ENCODE results near the gene UGT2A2. TPM values are rescaled to one million over a fixed set of nuclear protein-coding genes. Genes with fewer than 3 reads are reported as not detected.
"Not testable (repeated sequence)": the region's sequence is repeated elsewhere in the genome, so short reads cannot be mapped to it uniquely, and the experiment has no call there.

UGT2A2 gene
- total and polyA plus RNA-seq, 10 of the 15 experiments (the other 5 are each of a cell fraction or from before 2014, with no cell fraction given): 0.18 TPM; not detected in 9

DNA sequence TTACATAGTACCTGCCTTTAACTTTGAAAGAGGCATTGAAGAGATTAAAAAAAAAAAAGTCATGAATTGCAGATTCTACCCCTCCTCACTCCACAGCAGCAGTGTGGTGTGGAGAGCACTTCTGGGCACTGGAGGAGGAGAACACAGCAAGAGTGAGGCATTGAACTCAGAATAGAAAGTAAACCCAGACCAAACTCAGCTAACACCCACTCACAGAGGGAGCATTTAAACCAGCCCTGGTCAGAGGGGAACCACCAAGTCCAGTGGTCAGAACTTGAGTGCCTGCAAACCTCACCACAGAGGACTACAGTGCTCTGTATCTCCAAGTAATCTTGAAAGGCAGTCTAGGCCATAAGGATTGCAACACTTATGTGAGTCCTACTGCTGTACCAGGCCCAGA is 29.2 kb upstream of the UGT2A2 start:
- Histone ChIP-seq H3K9me3 (replicated peaks; ENCODE audit: control insufficient read depth, insufficient read depth, low read length) (no peaks in the 10 kb centered on the region), H3K4me3 (no peak overlapping the region), H2AFZ (ENCODE audit: control insufficient read depth, low read depth, low read length) (no peak overlapping the region), H3K9ac (ENCODE audit: control insufficient read depth, insufficient read depth, low read length) (no peak overlapping the region), H3K27me3 (replicated peaks in 1 of 2; ENCODE audit: control insufficient read depth in 2 of 2, insufficient read depth in 2 of 2, low read length in 1 of 2) (no peaks in the 10 kb centered on the region), H3K27ac (ENCODE audit: control insufficient read depth, insufficient read depth) (no peak overlapping the region), H4K20me1 (ENCODE audit: control insufficient read depth, insufficient read depth) (no peaks in the 10 kb centered on the region), H3K4me2 (ENCODE audit: control insufficient read depth, insufficient read depth) (no peak overlapping the region), H3K36me3 (ENCODE audit: control insufficient read depth in 2 of 2, insufficient read depth in 2 of 2, low read length in 1 of 2) (no peaks in the 10 kb centered on the region), H3K4me1 (ENCODE audit: control insufficient read depth, insufficient read depth, low read length) (no peaks in the 10 kb centered on the region), H3K79me2 (ENCODE audit: control insufficient read depth, insufficient read depth, low read length) (no peaks in the 10 kb centered on the region)
- ChIA-PET CTCF (no interaction called here), SMC1A (ENCODE audit: uncharacterized antibody, unreplicated experiment) (no interaction called here), POLR2A (no interaction called here), RAD21 (ENCODE audit: unreplicated experiment) (no interaction called here)
- no TSS peak for BruUV-seq (replicated peaks)
- DNase-seq (ENCODE audit: low read depth, low spot score) (no peak), ATAC-seq (no peak; the same call in 2 of the 3 replicates), FAIRE-seq (no peak)
- in situ Hi-C loops (cut with MboI): no loop called here
- TF ChIP-seq JUNB (IDR thresholded peaks at IDR 0.05): no peak
- TF ChIP-seq POU2F2 (IDR thresholded peaks at IDR 0.05; ENCODE audit: borderline replicate concordance, low read depth, low read length): no peak
- TF ChIP-seq YBX1 (IDR thresholded peaks at IDR 0.05): no peak
- intact Hi-C loops (cut with micrococcal nuclease; ENCODE audit: unreplicated experiment): no loop called here

- H3K36me3 ChIP-seq (ENCODE audit: control insufficient read depth in 2 of 2, insufficient read depth in 2 of 2, low read length in 1 of 2); H3K9me3 ChIP-seq (replicated peaks; ENCODE audit: control insufficient read depth, insufficient read depth, low read length); H3K27me3 ChIP-seq (replicated peaks in 1 of 2; ENCODE audit: control insufficient read depth in 2 of 2, insufficient read depth in 2 of 2, low read length in 1 of 2); FAIRE-seq; H3K4me3 ChIP-seq; H3K4me2 ChIP-seq (ENCODE audit: control insufficient read depth, insufficient read depth); POLR2A ChIA-PET; DNase-seq (ENCODE audit: low read depth, low spot score); H3K27ac ChIP-seq (ENCODE audit: control insufficient read depth, insufficient read depth); BruUV-seq (replicated peaks); ATAC-seq; H3K9ac ChIP-seq (ENCODE audit: control insufficient read depth, insufficient read depth, low read length); RAD21 ChIA-PET (ENCODE audit: unreplicated experiment); CTCF ChIA-PET; H4K20me1 ChIP-seq (ENCODE audit: control insufficient read depth, insufficient read depth); intact Hi-C loops (cut with micrococcal nuclease; ENCODE audit: unreplicated experiment); H3K4me1 ChIP-seq (ENCODE audit: control insufficient read depth, insufficient read depth, low read length); H3K79me2 ChIP-seq (ENCODE audit: control insufficient read depth, insufficient read depth, low read length); H2AFZ ChIP-seq (ENCODE audit: control insufficient read depth, low read depth, low read length); in situ Hi-C loops (cut with MboI): not testable (repeated sequence)
- SMC1A ChIA-PET (ENCODE audit: uncharacterized antibody, unreplicated experiment): interaction anchor here (0.7 kb wide), 1 partner anchor 97 kb away, joined by 3 read pairs; the partner anchor contains the start of gene SULT1B1
- WGBS (ENCODE audit: insufficient coverage, insufficient replicate concordance, low lambda C conversion rate, missing lambda C conversion rate): 44% methylated on average over 21 of the region's 22 CpGs
Observed at GRCh38 chr4:69664009-69664408, 24.6 kb upstream of the UGT2A2 start.

GRCh38 chr4:69661130-69661803 is 21.8 kb upstream of the UGT2A2 start:
- H2AFZ ChIP-seq (ENCODE audit: control insufficient read depth, low read depth, low read length); H3K4me1 ChIP-seq (ENCODE audit: control insufficient read depth, insufficient read depth, low read length); H3K4me2 ChIP-seq (ENCODE audit: control insufficient read depth, insufficient read depth); ATAC-seq; intact Hi-C loops (cut with micrococcal nuclease; ENCODE audit: unreplicated experiment); BruUV-seq (replicated peaks); SMC1A ChIA-PET (ENCODE audit: uncharacterized antibody, unreplicated experiment); H3K4me3 ChIP-seq; DNase-seq (ENCODE audit: low read depth, low spot score); H4K20me1 ChIP-seq (ENCODE audit: control insufficient read depth, insufficient read depth); POLR2A ChIA-PET; H3K9me3 ChIP-seq (replicated peaks; ENCODE audit: control insufficient read depth, insufficient read depth, low read length); CTCF ChIA-PET; H3K27ac ChIP-seq (ENCODE audit: control insufficient read depth, insufficient read depth); H3K27me3 ChIP-seq (replicated peaks in 1 of 2; ENCODE audit: control insufficient read depth in 2 of 2, insufficient read depth in 2 of 2, low read length in 1 of 2); in situ Hi-C loops (cut with MboI); FAIRE-seq; H3K36me3 ChIP-seq (ENCODE audit: control insufficient read depth in 2 of 2, insufficient read depth in 2 of 2, low read length in 1 of 2); RAD21 ChIA-PET (ENCODE audit: unreplicated experiment); H3K9ac ChIP-seq (ENCODE audit: control insufficient read depth, insufficient read depth, low read length); H3K79me2 ChIP-seq (ENCODE audit: control insufficient read depth, insufficient read depth, low read length): not testable (repeated sequence)
- WGBS (ENCODE audit: insufficient coverage, insufficient replicate concordance, low lambda C conversion rate, missing lambda C conversion rate): 3% methylated on average over 4 of the region's 4 CpGs
